ENCODE results near the gene PDE7B. TPM values are rescaled to one million over a fixed set of nuclear protein-coding genes. Genes with fewer than 3 reads are reported as not detected.

PDE7B gene
- total and polyA plus RNA-seq, 2 donors (not counting 1 experiment from before 2014, with no cell fraction given), result 7.9 to 21.5 TPM

GRCh38 chr6:135921188-135921587, 69.7 kb downstream of the PDE7B start:
- no peaks in the 10 kb centered on the region for H3K27me3 ChIP-seq (ENCODE audit: control insufficient read depth, insufficient read depth, low read length)
- H3K9ac ChIP-seq (ENCODE audit: insufficient read depth, low read length), result no peak overlapping the region
- no peaks in the 10 kb centered on the region for H3K79me2 ChIP-seq (ENCODE audit: control insufficient read depth, insufficient read depth, low read length)
- H3K4me1 ChIP-seq (ENCODE audit: control insufficient read depth, extremely low read depth, insufficient read depth, low read length), result peaks cover 5% of the 10 kb centered on the region
- no peak overlapping the region for H3K4me3 ChIP-seq (replicated peaks in 1 of 4; ENCODE audit: control extremely low read depth in 1 of 4, insufficient read depth in 1 of 4, low read depth in 3 of 4, low read length in 4 of 4)
- TF ChIP-seq CTCF (conservative IDR thresholded peaks at IDR 0.05 in 1 of 2, IDR thresholded peaks at IDR 0.05 in 1 of 2; ENCODE audit: low read depth in 1 of 2, low read length in 2 of 2) (no peak), EZH2 (IDR thresholded peaks at IDR 0.05; ENCODE audit: low read length, missing control alignments) (no peak)
- H3K36me3 ChIP-seq (ENCODE audit: control insufficient read depth, insufficient read depth, low read length), result no peaks in the 10 kb centered on the region
- H3K9me3 ChIP-seq (ENCODE audit: control insufficient read depth, insufficient read depth, low read depth, low read length), result no peaks in the 10 kb centered on the region
- H2AFZ ChIP-seq (ENCODE audit: low read length), result no peak overlapping the region
- H4K20me1 ChIP-seq (ENCODE audit: control insufficient read depth, extremely low read depth, insufficient read depth, low read length), result no peaks in the 10 kb centered on the region
- no peak overlapping the region for H3K4me2 ChIP-seq (ENCODE audit: extremely low read depth, insufficient read depth, low read length)
- H3K27ac ChIP-seq (ENCODE audit: insufficient read depth, low read length), result no peak overlapping the region
- peak in 1 of 2 donors; percentile 78 for DNase-seq (ENCODE audit: low read depth in 2 of 2)

- Histone ChIP-seq H3K9ac (ENCODE audit: insufficient read depth, low read length) (no peak overlapping the region), H3K27me3 (ENCODE audit: control insufficient read depth, insufficient read depth, low read length) (no peaks in the 10 kb centered on the region)
- DNase-seq (ENCODE audit: low read depth in 2 of 2), result peak; percentile 98 to 99
These were observed 70.7 kb downstream of the PDE7B start for GRCh38 chr6:135922174-135922573.

DNA sequence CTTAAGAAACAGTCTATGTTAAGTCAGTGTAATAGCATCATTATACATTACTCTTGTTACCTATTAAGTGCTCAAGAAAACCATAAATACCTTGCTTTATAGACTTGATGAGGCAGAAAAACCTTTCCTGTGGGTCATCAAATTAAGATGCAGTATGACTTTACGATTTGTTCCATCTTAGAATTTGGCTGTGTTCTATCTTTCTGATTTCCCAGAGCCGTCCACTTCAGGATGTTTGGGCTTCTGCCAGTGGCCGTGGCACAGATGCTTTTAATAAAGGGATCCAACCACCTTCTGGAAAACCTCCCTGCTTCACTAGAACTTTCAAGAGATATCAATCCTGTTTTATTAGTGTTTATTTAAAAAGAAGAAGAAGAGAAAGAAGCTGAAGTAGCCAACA, 71.2 kb downstream of the PDE7B start:
- no peaks in the 10 kb centered on the region for H3K9me3 ChIP-seq (ENCODE audit: control insufficient read depth, insufficient read depth, low read depth, low read length)
- H2AFZ ChIP-seq (ENCODE audit: low read length), result no peak overlapping the region
- H3K79me2 ChIP-seq (ENCODE audit: control insufficient read depth, insufficient read depth, low read length), result no peaks in the 10 kb centered on the region
- H3K9ac ChIP-seq (ENCODE audit: insufficient read depth, low read length), result no peak overlapping the region
- H3K36me3 ChIP-seq (ENCODE audit: control insufficient read depth, insufficient read depth, low read length), result no peaks in the 10 kb centered on the region
- no peaks in the 10 kb centered on the region for H4K20me1 ChIP-seq (ENCODE audit: control insufficient read depth, extremely low read depth, insufficient read depth, low read length)
- H3K4me3 ChIP-seq (replicated peaks in 1 of 4; ENCODE audit: control extremely low read depth in 1 of 4, insufficient read depth in 1 of 4, low read depth in 3 of 4, low read length in 4 of 4), result no peak overlapping the region
- H3K27me3 ChIP-seq (ENCODE audit: control insufficient read depth, insufficient read depth, low read length), result no peaks in the 10 kb centered on the region
- TF ChIP-seq CTCF (conservative IDR thresholded peaks at IDR 0.05 in 1 of 2, IDR thresholded peaks at IDR 0.05 in 1 of 2; ENCODE audit: low read depth in 1 of 2, low read length in 2 of 2) (no peak), EZH2 (IDR thresholded peaks at IDR 0.05; ENCODE audit: low read length, missing control alignments) (no peak)
- peak overlapping the region; percentile 51 for H3K27ac ChIP-seq (ENCODE audit: insufficient read depth, low read length)
- H3K4me1 ChIP-seq (ENCODE audit: control insufficient read depth, extremely low read depth, insufficient read depth, low read length), result peaks cover 5% of the 10 kb centered on the region
- H3K4me2 ChIP-seq (ENCODE audit: extremely low read depth, insufficient read depth, low read length), result peak overlapping the region; percentile 70
- peak; percentile 66 to 83 for DNase-seq (ENCODE audit: low read depth in 2 of 2)

More at GRCh38 chr6:135922174-135922573, 70.7 kb downstream of the PDE7B start:
- TF ChIP-seq CTCF (conservative IDR thresholded peaks at IDR 0.05 in 1 of 2, IDR thresholded peaks at IDR 0.05 in 1 of 2; ENCODE audit: low read depth in 1 of 2, low read length in 2 of 2) (no peak), EZH2 (IDR thresholded peaks at IDR 0.05; ENCODE audit: low read length, missing control alignments) (no peak)
- Histone ChIP-seq H3K27ac (ENCODE audit: insufficient read depth, low read length) (peak overlapping the region; percentile 11), H3K9me3 (ENCODE audit: control insufficient read depth, insufficient read depth, low read depth, low read length) (no peaks in the 10 kb centered on the region), H3K4me2 (ENCODE audit: extremely low read depth, insufficient read depth, low read length) (peak overlapping the region; percentile 70), H3K4me3 (replicated peaks in 1 of 4; ENCODE audit: control extremely low read depth in 1 of 4, insufficient read depth in 1 of 4, low read depth in 3 of 4, low read length in 4 of 4) (no peak overlapping the region), H3K4me1 (ENCODE audit: control insufficient read depth, extremely low read depth, insufficient read depth, low read length) (peaks cover 5% of the 10 kb centered on the region), H3K36me3 (ENCODE audit: control insufficient read depth, insufficient read depth, low read length) (no peaks in the 10 kb centered on the region), H4K20me1 (ENCODE audit: control insufficient read depth, extremely low read depth, insufficient read depth, low read length) (no peaks in the 10 kb centered on the region), H2AFZ (ENCODE audit: low read length) (no peak overlapping the region), H3K79me2 (ENCODE audit: control insufficient read depth, insufficient read depth, low read length) (no peaks in the 10 kb centered on the region)

Measured in fibroblast of lung (primary cell).